K562 (cell line): ENCODE measurements around the gene PRR35. TPM values are rescaled to one million over a fixed set of nuclear protein-coding genes. Genes with fewer than 3 reads are reported as not detected.

ENCODE experiments used
- ATAC-seq: fragments of 200-7000 bp; cut with Tn5 transposase; 3 replicates; pipeline ENCODE4 v1.9.1; 2020; ENCODE audit warnings: moderate library complexity
- BruUV-seq: library from RNA; stranded (reverse); fragments of 400-500 nt; replicated peaks from 2 replicates; lab custom pipeline; 2021; lab: Mats Ljungman, UMichigan
- CTCF ChIA-PET: fragments of 300-600 bp; formaldehyde crosslinking; extraction: SDS; loops from one replicate; lab custom pipeline; 2021; ENCODE audit warnings: low intra/inter-chr PET ratio; lab: Yijun Ruan, JAX
- POLR2A ChIA-PET: fragments of 300-600, 350-650 bp; sonication (Branson Sonifier 250); formaldehyde crosslinking; extraction: SDS; loops from one replicate; lab custom pipeline; 2021; ENCODE audit warnings: antibody characterized with exemption, inconsistent platforms; lab: Yijun Ruan, JAX
- DNase-seq, 4 experiments: peaks; one replicate each; pipeline versions ENCODE4 v3.0.0 to v3.0.0-alpha.2; 2011 to 2018; ENCODE audit warnings: low spot score in 3 of 4, mixed read lengths in 3 of 4; ENCODE audit errors: extremely low read depth in 1 of 4
- FAIRE-seq: peaks from 2 replicates; lab custom pipeline; 2011; peaks lifted over from hg19 to GRCh38; lab: Jason Lieb, UNC
- H2AFZ ChIP-seq: 2 replicates; pipeline ENCODE4 v1.6.0; 2011; ENCODE audit warnings: low read depth, low read length, control low read depth, inconsistent platforms
- H3K27ac ChIP-seq: fragments of 200-600 bp; 3 replicates; pipeline ENCODE4 v1.8.0; 2011; ENCODE audit warnings: low read depth, mild to moderate bottlenecking, control low read depth, inconsistent platforms, low read length, moderate library complexity, mixed read lengths; ENCODE audit errors: extremely low read depth
- H3K27me3 ChIP-seq, 2 experiments: fragments of 300-600 bp in 1 of 2; 2 replicates in 1 of 2; 3 replicates in 1 of 2; pipeline versions ENCODE4 v1.6.0 to v1.8.0; 2011; ENCODE audit warnings: inconsistent platforms in 2 of 2, low read length in 2 of 2, mild to moderate bottlenecking in 1 of 2, mixed read lengths in 1 of 2, moderate library complexity in 1 of 2; ENCODE audit not compliant: control insufficient read depth in 2 of 2, insufficient read depth in 2 of 2
- H3K36me3 ChIP-seq: fragments of 300-600 bp; 3 replicates; pipeline ENCODE4 v1.8.0; 2011; ENCODE audit warnings: mild to moderate bottlenecking, low read length, inconsistent platforms; ENCODE audit not compliant: control insufficient read depth, insufficient read depth
- H3K4me1 ChIP-seq, 2 experiments: fragments of 200-600 bp in 1 of 2; replicated peaks in 1 of 2; 2 replicates in 1 of 2; 3 replicates in 1 of 2; pipeline versions ENCODE4 v1.5.1 to v1.8.0; 2011; ENCODE audit warnings: inconsistent platforms in 2 of 2, low read length in 2 of 2, mild to moderate bottlenecking in 1 of 2, mixed read lengths in 1 of 2, moderate library complexity in 1 of 2; ENCODE audit not compliant: control insufficient read depth in 2 of 2, insufficient read depth in 2 of 2
- H3K4me2 ChIP-seq: 2 replicates; pipeline ENCODE4 v1.6.1; 2011; ENCODE audit warnings: low read length, control low read depth, inconsistent platforms, mixed read lengths; ENCODE audit not compliant: insufficient read depth
- H3K4me3 ChIP-seq: fragments of 200-600 bp; sonication (generic), shearing (Covaris generic); 2 replicates; pipeline ENCODE4 v1.5.1; 2016; ENCODE audit warnings: control low read depth, inconsistent platforms
- H3K79me2 ChIP-seq: fragments of 200-600 bp; 3 replicates; pipeline ENCODE4 v1.8.0; 2011; ENCODE audit warnings: low read length, inconsistent platforms; ENCODE audit not compliant: control insufficient read depth, insufficient read depth
- H3K9ac ChIP-seq, 2 experiments: 2 replicates each; pipeline versions ENCODE4 v1.6.0 to v1.6.1; 2011; ENCODE audit warnings: low read depth in 2 of 2, low read length in 2 of 2, control low read depth in 1 of 2, inconsistent platforms in 1 of 2, mild to moderate bottlenecking in 1 of 2, mixed read lengths in 1 of 2; ENCODE audit not compliant: insufficient read depth in 1 of 2
- H3K9me1 ChIP-seq: one replicate; pipeline ENCODE4 v1.6.0; 2011; ENCODE audit warnings: inconsistent platforms, mild to moderate bottlenecking, low read length, moderate library complexity; ENCODE audit not compliant: control insufficient read depth, insufficient read depth
- H3K9me3 ChIP-seq: replicated peaks from 2 replicates; pipeline ENCODE4 v1.5.1; 2011; ENCODE audit warnings: low read depth, low read length, inconsistent platforms; ENCODE audit not compliant: control insufficient read depth, insufficient read depth
- H4K20me1 ChIP-seq: replicated peaks from 2 replicates; pipeline ENCODE4 v1.6.1; 2011; ENCODE audit warnings: low read length, inconsistent platforms, mixed read lengths; ENCODE audit not compliant: control insufficient read depth, insufficient read depth
- HLTF ChIP-seq: fragments of 450-650 bp; IDR thresholded peaks from 2 replicates; pipeline ENCODE4 v1.6.1; 2016
- NFE2L1 ChIP-seq: fragments of 450-650 bp; IDR thresholded peaks from 2 replicates; pipeline ENCODE4 v1.6.1; 2016; ENCODE audit warnings: missing genetic modification characterization, low read depth, mild to moderate bottlenecking, missing compliant biosample characterization, moderate library complexity, borderline replicate concordance
- NR2F6 ChIP-seq: fragments of 450-650 bp; formaldehyde crosslinking; IDR thresholded peaks from 2 replicates; pipeline ENCODE4 v1.4.0; 2020; ENCODE audit warnings: mild to moderate bottlenecking
- PHF20 ChIP-seq: fragments of 450-650 bp; IDR thresholded peaks from 2 replicates; pipeline ENCODE4 v1.6.1; 2018; ENCODE audit not compliant: partially characterized antibody
- POLR2G ChIP-seq: fragments of 200-400 bp; formaldehyde crosslinking; IDR thresholded peaks from 2 replicates; pipeline ENCODE4 v1.6.1; 2017; ENCODE audit warnings: low read depth, mild to moderate bottlenecking, antibody characterized with exemption, low read length, moderate library complexity
- SIN3A ChIP-seq, 2 experiments: fragments of 150-350 bp in 1 of 2; IDR thresholded peaks; 2 replicates each; pipeline ENCODE4 v1.6.1; 2011 to 2016; ENCODE audit warnings: borderline replicate concordance in 2 of 2, low read depth in 2 of 2, low read length in 2 of 2, mild to moderate bottlenecking in 2 of 2, moderate library complexity in 2 of 2; ENCODE audit not compliant: control insufficient read depth in 1 of 2
- SP1 ChIP-seq: sonication (generic); formaldehyde crosslinking; IDR thresholded peaks from 2 replicates; pipeline ENCODE4 v1.8.1; 2022; ENCODE audit warnings: mild to moderate bottlenecking, missing genetic modification reagents
- TEAD1 ChIP-seq, 2 experiments: fragments of 450-650 bp in 1 of 2; sonication (generic) in 1 of 2; formaldehyde crosslinking; IDR thresholded peaks; 2 replicates each; pipeline versions ENCODE4 v1.4.0 to v1.8.0; 2020 to 2022; ENCODE audit warnings: mild to moderate bottlenecking in 2 of 2, missing genetic modification reagents in 1 of 2
- ZNF121 ChIP-seq: sonication (generic); formaldehyde crosslinking; conservative IDR thresholded peaks from 2 replicates; pipeline ENCODE4 v1.8.0; 2022; ENCODE audit warnings: missing genetic modification reagents
- WGBS: fragments of 100-300 bp; shearing (Covaris generic); methylation state at CpG from one replicate; pipeline ENCODE4 v1.1.6; 2016; ENCODE audit warnings: low coverage, mixed read lengths; ENCODE audit not compliant: insufficient coverage; ENCODE audit errors: missing lambda C conversion rate; 5-methylcytosine and 5-hydroxymethylcytosine counted together
- in situ Hi-C: fragments of 300-500 bp; cut with MboI; formaldehyde crosslinking; loops from 4 replicates; pipeline ENCODE4 v1.15.0; 2018; ENCODE audit warnings: inconsistent platforms, mixed read lengths
- intact Hi-C: fragments of 100-400 bp; cut with micrococcal nuclease; formaldehyde crosslinking; loops from 2 replicates; pipeline ENCODE4 v1.14.2; 2022
- polyA plus RNA-seq, 8 experiments: library from polyadenylated mRNA; depleted of rRNA in 4 of 8; stranded (reverse) in 5 of 8; unstranded in 3 of 8; fragments of >200 nt; fragmentation: Nextera tagmentation in 2 of 8; fragmentation: Illumina TruSeq in 1 of 8; extraction: Ambion mirVana in 2 of 8; extraction: Trizol in 1 of 8; gene quantifications; 2 replicates each; pipeline versions ENCODE4 v1.2.1 to v1.2.3, GENCODE V29; 2011 to 2014; ENCODE audit warnings: inconsistent platforms in 1 of 8, missing spikeins in 1 of 8
- total RNA-seq, 7 experiments: library from RNA; depleted of rRNA in 6 of 7; stranded (reverse); fragments of >200 nt in 6 of 7; fragmentation: Illumina TruSeq in 2 of 7; extraction: Trizol in 2 of 7; gene quantifications; 2 replicates each; pipeline versions ENCODE4 v1.2.1 to v1.2.3, GENCODE V29; 2011 to 2021; ENCODE audit warnings: low replicate concordance in 1 of 7
- TF ChIP-seq, protein P1 (sequence below): fragments of 250-450 bp; sonication (Bioruptor Pico); IDR thresholded peaks from 2 replicates; pipeline ENCODE4 v1.8.0; 2022; ENCODE audit warnings: moderate library complexity, mild to moderate bottlenecking, inconsistent platforms
- TF ChIP-seq, protein P2 (sequence below): sonication (generic); formaldehyde crosslinking; IDR thresholded peaks from 2 replicates; pipeline ENCODE4 v1.8.0; 2022; ENCODE audit warnings: mild to moderate bottlenecking, missing genetic modification reagents, borderline replicate concordance

PRR35 gene
- total and polyA plus RNA-seq, 9 of the 15 experiments (the other 6 are each of a cell fraction or from before 2014, with no cell fraction given): 0.17 to 0.45 (median 0.21) TPM; not detected in 5

DNA sequence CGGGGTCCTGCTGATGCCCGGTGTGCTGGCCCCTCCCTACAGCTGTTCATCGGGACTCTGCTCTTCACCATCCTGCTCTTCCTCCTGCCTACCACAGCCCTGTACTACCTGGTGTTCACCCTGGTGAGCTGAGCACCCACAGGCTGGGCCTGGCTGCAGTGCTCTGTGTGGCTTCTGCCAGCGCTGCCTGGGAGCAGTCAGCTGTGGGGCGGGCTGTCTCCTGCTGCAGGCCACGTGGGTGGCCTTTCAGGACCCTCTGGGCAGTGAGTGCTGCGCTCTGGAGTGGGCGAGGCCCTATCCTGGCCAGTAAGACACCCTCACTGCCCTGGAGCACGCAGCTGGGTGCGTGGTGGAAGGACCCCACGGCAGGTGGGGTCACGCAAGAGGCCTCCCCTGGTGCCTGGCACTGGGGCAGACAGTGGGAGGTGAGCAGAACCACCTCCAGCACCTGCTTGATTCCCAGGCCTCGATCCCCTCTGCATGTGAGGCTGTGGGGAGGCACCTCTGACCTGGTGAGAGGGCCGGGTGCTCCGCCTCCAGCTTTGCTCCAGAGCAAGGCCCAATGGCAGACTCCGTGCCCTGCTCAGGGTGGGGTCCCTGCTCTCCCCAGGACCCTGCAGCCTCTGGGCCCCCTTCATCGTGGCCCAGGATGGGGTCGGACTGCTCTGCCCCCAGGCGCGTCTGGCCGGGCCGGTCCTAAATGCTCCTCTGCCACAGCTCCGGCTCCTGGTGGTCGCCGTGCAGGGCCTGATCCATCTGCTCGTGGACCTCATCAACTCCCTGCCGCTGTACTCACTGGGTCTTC, 20.1 kb downstream of the PRR35 start:
- peaks cover 0 to 81% of the 10 kb centered on the region in 2 experiments; a peak in 4 of 5 replicates for H3K4me1 ChIP-seq
- peak overlapping the region in 1 of 2 experiments; percentile 76; a peak in 2 of 4 replicates for H3K9ac ChIP-seq
- no peak overlapping the region for H3K4me2 ChIP-seq
- no peak for DNase-seq
- no peaks in the 10 kb centered on the region for H3K9me3 ChIP-seq
- H2AFZ ChIP-seq: no peak overlapping the region
- peaks cover 3% of the 10 kb centered on the region for H3K9me1 ChIP-seq
- TF ChIP-seq NR2F6 (CRISPR knock-in tag) (no peak), ZNF121 (CRISPR knock-in tag) (peak; percentile 30; the same call in 1 of the 2 replicates), PHF20 (no peak), TEAD1 (CRISPR knock-in tag; IDR thresholded peaks at IDR 0.05) (no peak), NFE2L1 (tag) (no peak), SIN3A (IDR thresholded peaks at IDR 0.05; ENCODE audit: borderline replicate concordance in 2 of 2, control insufficient read depth in 1 of 2, low read depth in 2 of 2, low read length in 2 of 2) (no peak), SP1 (no peak), POLR2G (peak; percentile 50), HLTF (no peak)
- TF ChIP-seq, protein P1, sequence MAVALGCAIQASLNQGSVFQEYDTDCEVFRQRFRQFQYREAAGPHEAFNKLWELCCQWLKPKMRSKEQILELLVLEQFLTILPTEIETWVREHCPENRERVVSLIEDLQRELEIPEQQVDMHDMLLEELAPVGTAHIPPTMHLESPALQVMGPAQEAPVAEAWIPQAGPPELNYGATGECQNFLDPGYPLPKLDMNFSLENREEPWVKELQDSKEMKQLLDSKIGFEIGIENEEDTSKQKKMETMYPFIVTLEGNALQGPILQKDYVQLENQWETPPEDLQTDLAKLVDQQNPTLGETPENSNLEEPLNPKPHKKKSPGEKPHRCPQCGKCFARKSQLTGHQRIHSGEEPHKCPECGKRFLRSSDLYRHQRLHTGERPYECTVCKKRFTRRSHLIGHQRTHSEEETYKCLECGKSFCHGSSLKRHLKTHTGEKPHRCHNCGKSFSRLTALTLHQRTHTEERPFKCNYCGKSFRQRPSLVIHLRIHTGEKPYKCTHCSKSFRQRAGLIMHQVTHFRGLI (CRISPR knock-in tag): no peak
- TF ChIP-seq, protein P2, sequence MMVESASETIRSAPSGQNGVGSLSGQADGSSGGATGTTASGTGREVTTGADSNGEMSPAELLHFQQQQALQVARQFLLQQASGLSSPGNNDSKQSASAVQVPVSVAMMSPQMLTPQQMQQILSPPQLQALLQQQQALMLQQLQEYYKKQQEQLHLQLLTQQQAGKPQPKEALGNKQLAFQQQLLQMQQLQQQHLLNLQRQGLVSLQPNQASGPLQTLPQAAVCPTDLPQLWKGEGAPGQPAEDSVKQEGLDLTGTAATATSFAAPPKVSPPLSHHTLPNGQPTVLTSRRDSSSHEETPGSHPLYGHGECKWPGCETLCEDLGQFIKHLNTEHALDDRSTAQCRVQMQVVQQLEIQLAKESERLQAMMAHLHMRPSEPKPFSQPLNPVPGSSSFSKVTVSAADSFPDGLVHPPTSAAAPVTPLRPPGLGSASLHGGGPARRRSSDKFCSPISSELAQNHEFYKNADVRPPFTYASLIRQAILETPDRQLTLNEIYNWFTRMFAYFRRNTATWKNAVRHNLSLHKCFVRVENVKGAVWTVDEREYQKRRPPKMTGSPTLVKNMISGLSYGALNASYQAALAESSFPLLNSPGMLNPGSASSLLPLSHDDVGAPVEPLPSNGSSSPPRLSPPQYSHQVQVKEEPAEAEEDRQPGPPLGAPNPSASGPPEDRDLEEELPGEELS: 0 out of 2 replicates have a peak, but pooled peaks have one; percentile 52
- BruUV-seq: no TSS peak
- in situ Hi-C loops (no loop called here), intact Hi-C loops (no loop called here)
- 90% methylated on average over 27 of the region's 27 CpGs for WGBS
- no peaks in the 10 kb centered on the region for H3K79me2 ChIP-seq
- no peaks in the 10 kb centered on the region for H3K27me3 ChIP-seq
- ChIA-PET CTCF (no interaction called here), POLR2A (interaction anchor here (0.5 to 2.1 kb wide), 7 partner anchors 10 to 295 kb away, joined by 3 to 5 read pairs (median 3); partner anchors contain the start of genes RAB40C and STUB1)
- ATAC-seq: no peak
- H3K4me3 ChIP-seq: no peak overlapping the region
- H3K36me3 ChIP-seq: peaks cover 10% of the 10 kb centered on the region; the same call in 2 of the 3 replicates
- H4K20me1 ChIP-seq: peaks cover 14% of the 10 kb centered on the region
- H3K27ac ChIP-seq: no peak overlapping the region
- FAIRE-seq: no peak
